GM23248 (cell line): ENCODE results near the gene CTNNB1. TPM values are rescaled to one million over a fixed set of nuclear protein-coding genes. Genes with fewer than 3 reads are reported as not detected.
A peak's percentile ranks its signal among the peaks of the same experiment; 100 is the strongest.

Experiments used
- DNase-seq: peaks from one replicate; pipeline ENCODE4 v3.0.0-alpha.2; 2015
- H2AFZ ChIP-seq: fragments of 200-600 bp; sonication (generic); 2 replicates; pipeline ENCODE4 v1.6.1; 2016; ENCODE audit warnings: antibody characterized with exemption
- H3F3A ChIP-seq: fragments of 200-600 bp; sonication (generic); 2 replicates; pipeline ENCODE4 v1.6.1; 2016; ENCODE audit warnings: mild to moderate bottlenecking, antibody characterized with exemption, mixed run types; ENCODE audit not compliant: insufficient read depth
- H3K27ac ChIP-seq: fragments of 200-600 bp; sonication (generic); 2 replicates; pipeline ENCODE4 v1.5.1; 2016; ENCODE audit warnings: mild to moderate bottlenecking
- H3K27me3 ChIP-seq: fragments of 200-600 bp; sonication (generic); replicated peaks from 2 replicates; pipeline ENCODE4 v1.6.1; 2016; ENCODE audit warnings: mild to moderate bottlenecking; ENCODE audit not compliant: insufficient read depth
- H3K36me3 ChIP-seq: fragments of 200-600 bp; sonication (generic); 2 replicates; pipeline ENCODE4 v1.6.1; 2016; ENCODE audit warnings: low read depth, mild to moderate bottlenecking
- H3K4me1 ChIP-seq: fragments of 200-600 bp; sonication (generic); 2 replicates; pipeline ENCODE4 v1.6.1; 2016; ENCODE audit warnings: mild to moderate bottlenecking; ENCODE audit not compliant: insufficient read depth
- H3K4me2 ChIP-seq: fragments of 200-600 bp; sonication (generic); one replicate; pipeline ENCODE4 v1.6.1; 2016; ENCODE audit warnings: mild to moderate bottlenecking; ENCODE audit not compliant: unreplicated experiment
- H3K4me3 ChIP-seq: fragments of 200-600 bp; sonication (generic); 2 replicates; pipeline ENCODE4 v1.5.1; 2016; ENCODE audit warnings: mild to moderate bottlenecking
- H3K79me2 ChIP-seq: fragments of 200-600 bp; sonication (generic); 2 replicates; pipeline ENCODE4 v1.6.1; 2016; ENCODE audit warnings: mild to moderate bottlenecking; ENCODE audit not compliant: insufficient read depth
- H3K9ac ChIP-seq: fragments of 200-600 bp; sonication (generic); 2 replicates; pipeline ENCODE4 v1.6.1; 2016; ENCODE audit warnings: mild to moderate bottlenecking
- H3K9me2 ChIP-seq: fragments of 200-600 bp; sonication (generic); 2 replicates; pipeline ENCODE4 v1.6.1; 2016; ENCODE audit warnings: mixed run types, mild to moderate bottlenecking, moderate library complexity; ENCODE audit not compliant: insufficient read depth
- H3K9me3 ChIP-seq: fragments of 200-600 bp; sonication (generic); one replicate; pipeline ENCODE4 v1.6.1; 2017; ENCODE audit warnings: low read depth
- H4K20me1 ChIP-seq: fragments of 200-600 bp; sonication (generic); 2 replicates; pipeline ENCODE4 v1.6.0; 2016; ENCODE audit not compliant: insufficient read depth
- EZH2 ChIP-seq: fragments of 200-600 bp; sonication (generic); IDR thresholded peaks from 2 replicates; pipeline ENCODE4 v1.6.1; 2018; ENCODE audit warnings: antibody characterized with exemption, mild to moderate bottlenecking; ENCODE audit not compliant: insufficient read depth, poor library complexity, severe bottlenecking
- EZH2phosphoT487 ChIP-seq: fragments of 200-600 bp; sonication (generic); IDR thresholded peaks from 2 replicates; pipeline ENCODE4 v1.6.1; 2018; ENCODE audit warnings: antibody characterized with exemption, moderate library complexity, mild to moderate bottlenecking, low read depth; ENCODE audit not compliant: insufficient read depth
- WGBS, 2 experiments: methylation state at CpG; one replicate each; pipeline ENCODE4 v1.1.6; 2015 to 2017; ENCODE audit warnings: low lambda C conversion rate in 2 of 2, low coverage in 1 of 2; ENCODE audit errors: missing lambda C conversion rate in 2 of 2; 5-methylcytosine and 5-hydroxymethylcytosine counted together
- in situ Hi-C: fragments of 300-500 bp; cut with MboI; formaldehyde crosslinking; loops from 2 replicates; pipeline ENCODE4 v1.15.0; 2020
- polyA plus RNA-seq: library from polyadenylated mRNA; unstranded; fragments of >200 nt; fragmentation: Nextera tagmentation; extraction: Ambion mirVana; gene quantifications from 2 replicates; pipeline ENCODE4 v1.2.1, GENCODE V29; 2016
- total RNA-seq: library from RNA; depleted of rRNA; stranded (reverse); fragments of >200 nt; shearing (Covaris generic); gene quantifications from 2 replicates; pipeline ENCODE4 v1.2.3, GENCODE V29; 2014

The CTNNB1 gene
- total and polyA plus RNA-seq, 2 experiments from 2014 or later = 182 to 492 TPM

DNA sequence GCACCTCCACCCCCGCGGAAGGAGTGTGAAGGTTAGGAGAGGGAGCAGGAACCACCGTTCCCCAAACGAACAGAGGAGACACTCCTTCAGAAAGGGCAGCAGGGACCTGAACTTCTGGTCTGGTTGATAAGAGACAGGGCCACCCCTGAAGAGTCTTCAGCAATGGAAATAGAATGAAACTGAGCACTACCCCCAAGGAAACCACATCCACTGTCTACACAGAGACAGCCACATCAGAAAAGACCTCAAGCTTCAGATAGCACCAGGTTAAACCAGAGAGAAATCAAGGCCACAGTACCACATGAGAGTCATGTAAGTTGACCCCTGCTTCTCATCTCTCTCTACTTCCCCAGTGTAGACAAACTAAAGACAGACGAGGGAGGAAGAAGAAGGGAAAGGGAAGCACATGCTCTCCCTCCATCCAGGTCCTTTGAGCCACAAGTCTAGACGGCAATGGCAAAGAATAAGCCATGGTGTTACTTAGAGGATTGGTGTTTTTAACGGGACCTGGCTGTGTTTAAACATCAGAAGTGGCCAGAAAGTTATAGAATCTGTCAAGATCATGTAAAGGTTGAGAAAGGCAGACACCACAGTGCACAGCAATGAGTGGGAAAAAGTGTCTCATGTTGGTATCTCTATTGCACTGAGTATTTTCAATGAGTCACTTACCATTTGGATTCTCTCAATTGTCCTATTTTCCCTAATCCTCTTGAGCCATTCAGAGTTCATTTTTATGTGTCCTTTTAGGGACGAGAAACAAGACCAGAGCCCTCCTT lies 31.4 kb upstream of the CTNNB1 start:
- Histone ChIP-seq H3K36me3 (no peaks in the 10 kb centered on the region), H3K27ac (no peak overlapping the region), H3K9ac (no peak overlapping the region), H3K4me2 (no peak overlapping the region), H3K4me1 (no peaks in the 10 kb centered on the region), H3F3A (no peaks in the 10 kb centered on the region), H3K9me3 (no peaks in the 10 kb centered on the region), H3K4me3 (no peak overlapping the region), H3K79me2 (no peaks in the 10 kb centered on the region), H4K20me1 (no peaks in the 10 kb centered on the region), H3K9me2 (0 out of 2 replicates have a peak, but pooled peaks cover 3% of the 10 kb centered on the region), H3K27me3 (peaks cover 5% of the 10 kb centered on the region; the same call in 1 of the 2 replicates), H2AFZ (no peak overlapping the region)
- no peak for TF ChIP-seq EZH2phosphoT487
- in situ Hi-C loops = no loop called here
- no peak for DNase-seq
- WGBS, 2 experiments = 50 to 55% methylated on average over 8 of the region's 8 CpGs

DNA sequence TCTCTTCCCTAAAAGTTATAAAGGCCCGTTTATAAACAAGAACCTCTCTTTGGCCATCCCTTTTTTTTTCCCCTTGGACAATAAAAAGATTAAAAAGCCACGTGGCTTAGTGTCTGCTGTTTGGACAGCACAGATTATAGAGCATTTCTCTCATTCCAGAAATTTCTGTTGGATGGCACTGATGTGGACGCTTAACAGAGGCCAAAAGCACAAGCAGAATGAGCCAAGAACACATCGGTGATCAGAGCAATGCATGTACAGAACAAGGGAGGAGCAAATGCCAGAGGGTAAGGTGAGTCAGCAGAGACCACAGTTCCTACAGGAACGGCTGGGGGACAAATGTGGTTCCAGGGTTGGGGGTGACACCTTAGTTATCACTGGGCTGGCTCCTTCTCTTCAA lies 30.3 kb upstream of the CTNNB1 start:
- H3K9me2 ChIP-seq = 0 out of 2 replicates have a peak, but pooled peaks cover 3% of the 10 kb centered on the region
- TF ChIP-seq EZH2 (no peak), EZH2phosphoT487 (no peak)
- H3K79me2 ChIP-seq = no peaks in the 10 kb centered on the region
- H4K20me1 ChIP-seq = no peaks in the 10 kb centered on the region
- peak; percentile 19 for DNase-seq
- no peak overlapping the region for H3K9ac ChIP-seq
- peaks cover 5% of the 10 kb centered on the region; the same call in 1 of the 2 replicates for H3K27me3 ChIP-seq
- no peak overlapping the region for H3K4me3 ChIP-seq
- no peaks in the 10 kb centered on the region for H3F3A ChIP-seq
- H3K4me1 ChIP-seq = no peaks in the 10 kb centered on the region
- no peak overlapping the region for H3K4me2 ChIP-seq
- H2AFZ ChIP-seq = no peak overlapping the region
- in situ Hi-C loops = no loop called here
- H3K9me3 ChIP-seq = no peaks in the 10 kb centered on the region
- H3K27ac ChIP-seq = no peak overlapping the region
- H3K36me3 ChIP-seq = no peaks in the 10 kb centered on the region
- 15% methylated on average over 5 of the region's 5 CpGs for WGBS, 2 experiments

DNA sequence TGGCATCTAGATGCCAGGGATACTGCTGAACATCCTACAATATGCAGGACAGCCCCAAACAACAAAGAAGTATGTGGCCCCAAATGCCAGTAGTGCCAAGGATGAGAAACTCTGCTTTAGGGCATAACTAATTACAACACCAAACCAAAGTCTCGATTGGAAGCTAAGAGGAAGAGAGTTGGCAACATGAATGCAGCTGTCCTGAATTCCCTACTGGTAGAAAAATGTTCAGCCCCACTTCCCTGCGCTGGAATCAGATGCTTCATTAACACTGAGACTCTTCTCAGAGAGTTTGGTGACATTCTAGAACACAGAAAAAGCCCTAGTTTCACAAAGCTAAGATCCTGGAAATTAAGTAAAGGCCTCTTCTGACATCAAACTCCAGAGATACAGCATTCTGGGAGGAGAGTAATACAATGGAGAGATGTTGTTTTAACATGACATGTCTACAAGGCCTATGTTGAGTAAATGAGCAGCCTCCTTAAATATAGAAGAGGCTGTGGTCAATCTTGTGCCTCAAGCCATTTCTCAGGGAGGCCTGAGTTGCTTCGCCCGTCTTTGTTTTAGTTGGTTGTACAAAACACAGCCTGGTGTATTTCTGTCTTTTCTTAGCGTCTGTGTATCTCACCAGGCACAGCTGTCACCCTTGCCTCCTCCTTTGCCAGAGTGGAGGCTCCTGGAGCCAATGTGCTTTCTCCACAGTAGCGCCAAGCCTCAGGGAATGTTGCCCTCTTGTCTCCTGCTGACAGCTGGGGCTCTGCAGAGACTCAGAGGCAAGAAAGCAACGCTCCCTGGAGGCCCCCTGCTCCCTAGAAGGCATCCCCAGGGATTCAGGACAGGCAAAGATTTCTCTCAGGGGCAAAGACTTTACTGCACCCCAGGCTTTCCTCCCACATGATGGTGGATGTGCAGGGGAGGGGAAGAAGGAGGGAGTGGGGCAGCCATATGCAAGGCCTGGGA lies 25.1 kb upstream of the CTNNB1 start:
- H3K9me2 ChIP-seq = no peaks in the 10 kb centered on the region
- no peak overlapping the region for H3K4me2 ChIP-seq
- no peak overlapping the region for H2AFZ ChIP-seq
- in situ Hi-C loops = no loop called here
- H3K4me1 ChIP-seq = no peaks in the 10 kb centered on the region
- no peak for TF ChIP-seq EZH2
- no peak for TF ChIP-seq EZH2phosphoT487
- no peaks in the 10 kb centered on the region for H4K20me1 ChIP-seq
- no peak overlapping the region for H3K9ac ChIP-seq
- H3K27me3 ChIP-seq = peaks cover 22% of the 10 kb centered on the region
- no peaks in the 10 kb centered on the region for H3K9me3 ChIP-seq
- no peaks in the 10 kb centered on the region for H3K36me3 ChIP-seq
- H3K27ac ChIP-seq = no peak overlapping the region
- DNase-seq = no peak
- H3K79me2 ChIP-seq = no peaks in the 10 kb centered on the region
- WGBS, 2 experiments = 34 to 45% methylated on average over 7 of the region's 7 CpGs
- H3F3A ChIP-seq = no peaks in the 10 kb centered on the region
- no peak overlapping the region for H3K4me3 ChIP-seq

DNA sequence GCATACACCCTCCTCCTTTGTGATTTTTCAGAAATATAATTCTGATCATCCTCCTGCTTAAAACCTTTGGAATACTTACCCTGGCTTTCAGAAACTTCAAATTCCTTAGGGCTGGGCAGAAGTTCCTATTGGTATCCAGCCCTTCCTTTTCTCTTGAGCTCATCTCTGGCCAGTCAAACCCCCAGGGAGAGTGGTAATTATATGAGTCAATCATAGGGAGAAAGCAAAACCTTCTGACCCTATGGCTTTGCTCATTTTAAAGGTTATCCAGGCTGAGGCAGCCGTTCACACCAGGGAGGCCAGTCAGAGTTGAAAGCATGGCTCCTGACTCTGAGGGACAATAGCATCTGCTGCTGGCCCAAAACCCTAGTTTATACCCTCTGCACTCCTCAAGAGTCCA lies 23.9 kb upstream of the CTNNB1 start:
- TF ChIP-seq EZH2 = no peak
- TF ChIP-seq EZH2phosphoT487 = no peak
- Histone ChIP-seq H3K4me2 (no peak overlapping the region), H3K9ac (no peak overlapping the region), H2AFZ (no peak overlapping the region), H3K4me3 (no peak overlapping the region), H3K9me2 (no peaks in the 10 kb centered on the region), H3K4me1 (no peaks in the 10 kb centered on the region), H4K20me1 (no peaks in the 10 kb centered on the region), H3K9me3 (no peaks in the 10 kb centered on the region), H3K36me3 (no peaks in the 10 kb centered on the region), H3K27ac (no peak overlapping the region), H3K79me2 (no peaks in the 10 kb centered on the region), H3K27me3 (peaks cover 24% of the 10 kb centered on the region), H3F3A (no peaks in the 10 kb centered on the region)
- in situ Hi-C loops = no loop called here
- DNase-seq = peak; percentile 11
- whole genome bisulfite sequencing, 2 experiments = 5 to 28% methylated on average over 1 of the region's 1 CpG
